Gastroesophageal sphincter (tissue), 4 donors: Measurements from ENCODE around the gene PGLYRP4. TPM values are rescaled to one million over a fixed set of nuclear protein-coding genes. Genes with fewer than 3 reads are reported as not detected.

Experiments used
- ATAC-seq: fragments of 150-250 bp; one replicate; pipeline ENCODE4 v1.9.1; 2016; ENCODE audit warnings: mild to moderate bottlenecking, moderate library complexity
- H3K27ac ChIP-seq, 4 donors: fragments of 200-600 bp; sonication (generic) in 3 of 4; 1 replicate in 3 of 4; 2 replicates in 1 of 4; pipeline ENCODE4 v1.5.1; 2016 to 2019
- H3K27me3 ChIP-seq: fragments of 200-600 bp; sonication (generic); one replicate; pipeline ENCODE4 v1.5.1; 2019
- H3K36me3 ChIP-seq, 2 donors: fragments of 200-600 bp; sonication (generic); one replicate each; pipeline ENCODE4 v1.5.1; 2019; ENCODE audit warnings: control low read depth in 1 of 2
- H3K4me1 ChIP-seq, 3 donors: fragments of 200-600 bp; sonication (generic); 1 replicate in 2 of 3; 2 replicates in 1 of 3; pipeline ENCODE4 v1.5.1; 2016 to 2019; ENCODE audit warnings: control low read depth in 2 of 3
- H3K4me3 ChIP-seq, 2 donors: fragments of 200-600 bp; sonication (generic); one replicate each; pipeline ENCODE4 v1.5.1; 2019; ENCODE audit warnings: mild to moderate bottlenecking in 1 of 2, moderate library complexity in 1 of 2
- H3K9me3 ChIP-seq, 3 donors: fragments of 200-600 bp; sonication (generic); one replicate each; pipeline ENCODE4 v1.5.1; 2017 to 2019; ENCODE audit warnings: control low read depth in 2 of 3
- CTCF ChIP-seq, 4 experiments: fragments of 200-600 bp in 2 of 4; fragments of 450-650 bp in 2 of 4; sonication (generic) in 1 of 4; IDR thresholded peaks; one replicate each; pipeline ENCODE4 v1.5.1; 2017 to 2019; ENCODE audit warnings: antibody characterized with exemption in 4 of 4, mild to moderate bottlenecking in 2 of 4, moderate library complexity in 2 of 4
- EP300 ChIP-seq: sonication (generic); formaldehyde crosslinking; IDR thresholded peaks from one replicate; pipeline ENCODE4 v1.6.1; 2017; ENCODE audit warnings: antibody characterized with exemption, mild to moderate bottlenecking
- POLR2A ChIP-seq, 2 donors: fragments of 450-650 bp; IDR thresholded peaks; one replicate each; pipeline ENCODE4 v1.6.1; 2017; ENCODE audit warnings: antibody characterized with exemption in 2 of 2, mild to moderate bottlenecking in 2 of 2, moderate library complexity in 1 of 2
- POLR2AphosphoS5 ChIP-seq: sonication (generic); formaldehyde crosslinking; IDR thresholded peaks from one replicate; pipeline ENCODE4 v1.6.1; 2017; ENCODE audit warnings: antibody characterized with exemption
- WGBS, 2 donors: methylation state at CpG; one replicate each; pipeline ENCODE4 v1.1.5; 2018; ENCODE audit warnings: low coverage in 1 of 2; 5-methylcytosine and 5-hydroxymethylcytosine counted together
- total RNA-seq, 4 donors: library from RNA; depleted of rRNA; stranded (reverse); fragments of >200 nt; gene quantifications; one replicate each; pipeline ENCODE4 v1.1.0, GENCODE V29; 2016

Gene PGLYRP4
- total RNA-seq, 4 donors from 2014 or later: not detected

GRCh38 chr1:153364766-153365666, 16.4 kb upstream of the PGLYRP4 start:
- TF ChIP-seq CTCF (IDR thresholded peaks at IDR 0.05): no peak
- TF ChIP-seq POLR2A (IDR thresholded peaks at IDR 0.05): no peak
- no peak for TF ChIP-seq EP300
- TF ChIP-seq POLR2AphosphoS5: no peak
- H3K4me1 ChIP-seq: no peaks in the 10 kb centered on the region
- ATAC-seq: no peak

DNA sequence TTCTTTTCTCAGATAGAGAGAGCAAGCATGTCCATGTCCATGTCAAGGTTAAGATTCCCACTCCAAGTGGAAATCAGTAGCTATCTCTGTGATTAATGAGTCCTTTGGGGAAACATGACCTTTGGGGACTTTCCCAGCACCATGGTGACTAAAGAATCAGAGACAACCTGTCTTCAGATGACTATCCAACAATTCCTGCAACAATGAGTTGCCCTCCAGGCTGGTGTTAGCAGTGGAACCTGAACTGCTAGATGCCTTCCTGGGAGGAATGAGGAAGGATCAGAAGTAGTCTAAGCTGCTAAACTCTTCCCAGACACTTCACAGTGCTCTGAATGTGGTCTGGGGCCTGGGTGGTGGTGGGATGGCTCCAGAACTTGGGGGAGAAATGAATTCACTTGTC, 15.5 kb upstream of the PGLYRP4 start:
- H3K4me3 ChIP-seq: no peak overlapping the region
- no peaks in the 10 kb centered on the region for H3K9me3 ChIP-seq
- no peaks in the 10 kb centered on the region for H3K4me1 ChIP-seq
- no peaks in the 10 kb centered on the region for H3K36me3 ChIP-seq
- peaks cover 17% of the 10 kb centered on the region for H3K27me3 ChIP-seq
- ATAC-seq: no peak
- no peak overlapping the region for H3K27ac ChIP-seq
- TF ChIP-seq POLR2AphosphoS5 (no peak), EP300 (no peak), CTCF (IDR thresholded peaks at IDR 0.05) (no peak), POLR2A (IDR thresholded peaks at IDR 0.05) (no peak)

More at GRCh38 chr1:153364766-153365666, 16.4 kb upstream of the PGLYRP4 start:
- peaks cover 17% of the 10 kb centered on the region for H3K27me3 ChIP-seq
- H3K4me3 ChIP-seq: no peak overlapping the region
- H3K27ac ChIP-seq: no peak overlapping the region
- WGBS, 2 donors: 68 to 72% methylated on average over 9 to 12 of the region's 12 CpGs
- no peaks in the 10 kb centered on the region for H3K36me3 ChIP-seq
- H3K9me3 ChIP-seq: no peaks in the 10 kb centered on the region

DNA sequence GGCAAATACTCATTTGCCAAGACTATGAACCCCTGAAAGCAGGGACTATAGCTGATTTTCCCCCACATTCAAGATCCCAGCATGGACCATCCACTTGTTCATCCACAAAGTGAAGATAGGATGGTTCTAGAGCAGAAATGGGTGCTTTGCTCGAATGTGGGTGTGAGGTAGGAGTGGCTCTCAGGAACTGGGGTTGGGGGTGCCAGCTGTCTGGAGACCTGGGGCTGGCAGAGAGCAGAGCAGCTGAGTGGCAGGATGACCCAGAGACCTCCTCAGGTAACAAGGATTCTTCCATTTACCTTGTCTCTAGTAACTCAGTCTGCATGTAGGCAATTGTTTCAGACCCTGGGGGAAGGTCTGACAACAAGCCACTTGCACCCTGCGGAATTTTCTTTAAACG, 15.0 kb upstream of the PGLYRP4 start:
- 59 to 93% methylated on average over 2 to 3 of the region's 3 CpGs for WGBS, 2 donors
- Histone ChIP-seq H3K36me3 (no peaks in the 10 kb centered on the region), H3K4me1 (no peaks in the 10 kb centered on the region), H3K4me3 (no peak overlapping the region), H3K27me3 (peaks cover 17% of the 10 kb centered on the region), H3K9me3 (no peaks in the 10 kb centered on the region), H3K27ac (no peak overlapping the region)
- TF ChIP-seq EP300: no peak
- TF ChIP-seq POLR2AphosphoS5: no peak
- no peak for TF ChIP-seq CTCF (IDR thresholded peaks at IDR 0.05)
- no peak for TF ChIP-seq POLR2A (IDR thresholded peaks at IDR 0.05)
- ATAC-seq: no peak

DNA sequence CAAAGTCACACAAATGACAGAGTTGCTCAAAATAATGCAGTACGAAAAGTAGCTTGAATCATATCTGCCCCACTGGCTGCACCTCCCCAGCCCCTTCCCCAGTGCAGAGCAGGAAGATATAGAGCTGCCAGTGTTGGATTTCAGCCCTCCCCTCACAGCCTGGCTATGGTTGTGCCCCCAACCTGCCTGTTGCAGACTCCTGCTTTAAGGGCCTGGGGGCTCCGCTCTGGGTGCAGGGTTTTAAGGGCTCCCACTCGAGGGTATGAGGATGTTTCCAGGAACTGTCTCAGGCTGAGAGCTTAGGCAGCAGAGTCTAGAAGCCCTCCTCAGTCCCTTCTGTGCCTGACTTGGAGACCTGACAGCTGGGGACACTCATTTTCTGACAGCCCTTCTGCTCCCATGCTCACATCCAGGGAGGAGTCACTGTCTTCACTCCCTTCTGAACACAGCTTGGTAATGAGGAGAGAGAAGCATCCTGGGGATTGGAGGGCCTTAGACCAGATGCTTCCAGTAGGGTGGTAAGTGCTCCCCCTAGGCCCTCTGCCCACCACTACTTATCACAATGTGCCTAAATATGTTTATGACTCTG, 13.6 kb upstream of the PGLYRP4 start:
- Histone ChIP-seq H3K36me3 (no peaks in the 10 kb centered on the region), H3K9me3 (no peaks in the 10 kb centered on the region), H3K4me3 (no peak overlapping the region), H3K27me3 (peaks cover 17% of the 10 kb centered on the region), H3K27ac (no peak overlapping the region), H3K4me1 (no peaks in the 10 kb centered on the region)
- 67% methylated on average over 1 of the region's 3 CpGs; no CpG with 5 or more reads in 1 of the 2 donors for WGBS, 2 donors
- TF ChIP-seq POLR2AphosphoS5: no peak
- TF ChIP-seq EP300: no peak
- no peak for TF ChIP-seq POLR2A (IDR thresholded peaks at IDR 0.05)
- TF ChIP-seq CTCF (IDR thresholded peaks at IDR 0.05): no peak
- no peak for ATAC-seq
